ENCODE measurements around the gene OR11H6.
A peak's percentile ranks its signal among the peaks of the same experiment; 100 is the strongest.
"Not testable (repeated sequence)": the region's sequence is repeated elsewhere in the genome, so short reads cannot be mapped to it uniquely, and the experiment has no call there.

The OR11H6 gene, protein sequence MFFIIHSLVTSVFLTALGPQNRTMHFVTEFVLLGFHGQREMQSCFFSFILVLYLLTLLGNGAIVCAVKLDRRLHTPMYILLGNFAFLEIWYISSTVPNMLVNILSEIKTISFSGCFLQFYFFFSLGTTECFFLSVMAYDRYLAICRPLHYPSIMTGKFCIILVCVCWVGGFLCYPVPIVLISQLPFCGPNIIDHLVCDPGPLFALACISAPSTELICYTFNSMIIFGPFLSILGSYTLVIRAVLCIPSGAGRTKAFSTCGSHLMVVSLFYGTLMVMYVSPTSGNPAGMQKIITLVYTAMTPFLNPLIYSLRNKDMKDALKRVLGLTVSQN

GRCh38 chr14:20223410-20223809 lies at the start of gene OR11H6:
OR11H6 (plus strand) TSS chr14:20223710; CDS start chr14:20223710, 0 bp downstream.
- DNase-seq, result no peak

DNA sequence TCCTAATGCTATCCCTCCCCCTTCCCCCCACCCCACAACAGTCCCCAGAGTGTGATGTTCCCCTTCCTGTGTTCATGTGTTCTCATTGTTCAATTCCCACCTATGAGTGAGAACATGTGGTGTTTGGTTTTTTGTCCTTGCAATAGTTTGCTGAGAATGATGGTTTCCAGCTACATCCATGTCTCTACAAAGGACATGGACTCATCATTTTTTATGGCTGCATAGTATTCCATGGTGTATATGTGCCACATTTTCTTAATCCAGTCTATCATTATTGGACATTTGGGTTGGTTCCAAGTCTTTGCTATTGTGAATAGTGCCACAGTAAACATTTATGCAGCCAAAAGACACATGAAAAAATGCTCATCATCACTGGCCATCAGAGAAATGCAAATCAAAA lies 49.3 kb upstream of the OR11H6 start:
- DNase-seq, result not testable (repeated sequence)

DNA sequence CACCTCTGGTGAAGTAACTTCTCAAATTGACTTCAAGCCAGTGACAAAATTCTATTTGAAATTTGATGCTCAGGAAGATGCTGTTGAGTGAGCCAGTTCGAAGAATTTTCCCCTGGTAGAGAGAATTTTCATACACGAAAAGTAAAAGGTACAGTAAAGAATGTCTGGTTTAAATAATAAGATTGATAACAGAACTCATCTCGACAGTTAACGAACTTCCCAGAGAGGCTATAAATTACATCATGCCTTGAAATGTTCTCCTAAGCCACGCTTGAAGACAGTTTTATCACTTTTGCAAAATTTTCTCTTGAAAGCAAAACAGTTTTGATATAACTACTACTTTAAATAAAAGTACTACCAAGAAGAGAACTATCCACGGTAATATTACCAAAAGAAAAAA lies 47.2 kb upstream of the OR11H6 start:
- DNase-seq, result no peak

GRCh38 chr14:20177433-20177974 lies 46.0 kb upstream of the OR11H6 start:
- no peak for DNase-seq

GRCh38 chr14:20179218-20179617 lies 44.3 kb upstream of the OR11H6 start:
- DNase-seq, result peak; percentile 41

DNA sequence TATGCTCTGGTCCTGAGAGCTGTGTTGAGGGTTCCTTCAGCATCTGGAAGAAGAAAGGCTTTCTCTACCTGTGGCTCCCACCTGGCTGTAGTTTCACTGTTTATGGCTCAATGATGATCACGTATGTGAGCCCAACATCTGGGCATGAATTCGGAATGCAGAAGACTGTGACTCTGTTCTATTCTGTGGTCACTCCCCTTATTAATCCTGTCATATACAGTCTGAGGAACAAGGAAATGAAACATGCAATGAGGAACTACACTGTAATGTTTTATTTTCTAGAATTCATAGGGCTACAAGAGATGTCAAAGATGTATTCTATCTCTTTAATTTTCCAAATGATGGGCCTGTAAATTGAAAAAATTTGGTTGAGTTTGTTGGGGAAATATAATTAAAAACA lies 43.6 kb upstream of the OR11H6 start:
- peak; percentile 29 for DNase-seq

DNA sequence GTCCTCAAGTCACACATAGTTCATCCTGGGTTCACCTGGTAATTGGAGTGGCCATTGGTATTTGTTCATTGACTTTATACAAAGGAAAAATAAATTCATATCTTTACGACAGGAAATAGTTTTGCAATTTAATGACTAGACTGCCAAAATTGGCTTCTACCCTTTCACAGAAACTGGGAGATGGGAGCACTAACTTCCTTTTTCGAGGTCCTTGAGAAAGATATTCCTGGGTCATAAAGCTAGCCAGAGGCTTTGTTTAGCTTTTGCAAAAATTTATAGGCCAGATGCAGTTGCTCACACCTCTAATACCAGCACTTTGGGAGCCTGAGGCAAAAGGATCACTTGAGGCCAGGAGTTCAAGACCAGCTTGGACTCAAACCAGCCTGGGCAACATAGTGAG lies 43.0 kb upstream of the OR11H6 start:
- DNase-seq, result peak; percentile 34

DNA sequence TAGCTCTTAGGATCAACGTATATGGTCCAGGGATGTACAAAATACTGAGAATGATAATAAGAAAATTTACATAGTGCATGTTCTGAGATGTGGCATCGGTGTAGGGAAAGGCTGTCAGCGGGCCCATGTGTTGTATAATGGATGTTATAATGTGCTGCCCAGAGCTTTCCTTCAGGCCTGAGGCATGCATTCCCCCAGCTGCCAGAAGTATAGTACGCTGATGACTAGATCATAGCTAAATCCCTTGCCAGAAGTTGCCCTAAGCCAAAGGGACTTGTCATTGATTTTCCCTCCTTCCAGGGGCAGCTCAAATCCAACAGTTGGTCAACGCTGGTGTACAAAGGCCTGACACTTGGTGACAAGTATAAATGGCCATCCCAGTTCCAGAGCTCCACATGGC lies 39.3 kb upstream of the OR11H6 start:
- DNase-seq, result no peak

- DNase-seq, result no peak
Measured at GRCh38 chr14:20190596-20190995, 32.9 kb upstream of the OR11H6 start, which contains the start of gene OR11G2. OR11G2 (plus strand) TSS chr14:20190896; CDS start chr14:20197438, 6,542 bp downstream.

GRCh38 chr14:20191396-20191795 lies 32.1 kb upstream of the OR11H6 start:
- DNase-seq, result no peak

GRCh38 chr14:20194101-20194500 lies 29.4 kb upstream of the OR11H6 start:
- DNase-seq, result no peak

DNA sequence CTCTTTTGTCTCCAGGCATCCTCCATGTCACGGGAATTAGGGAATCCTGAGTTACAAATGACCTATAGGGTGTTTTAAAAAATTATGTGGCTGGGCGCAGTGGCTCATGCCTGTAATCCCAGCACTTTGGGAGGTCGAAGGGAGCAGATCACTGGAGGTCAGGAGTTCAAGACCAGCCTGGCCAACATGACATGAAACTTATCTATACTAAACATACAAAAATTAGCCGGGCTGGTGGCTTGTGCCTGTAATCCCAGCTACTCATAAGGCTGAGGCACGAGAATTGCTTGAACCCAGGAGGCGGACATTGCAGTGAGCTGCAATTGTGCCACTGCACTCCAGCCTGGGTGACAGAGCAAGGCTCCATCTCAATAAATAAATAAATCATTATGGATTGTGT lies 28.3 kb upstream of the OR11H6 start:
- DNase-seq, result not testable (repeated sequence)

GRCh38 chr14:20195911-20196310 lies 27.6 kb upstream of the OR11H6 start:
- DNase-seq, result no peak

DNA sequence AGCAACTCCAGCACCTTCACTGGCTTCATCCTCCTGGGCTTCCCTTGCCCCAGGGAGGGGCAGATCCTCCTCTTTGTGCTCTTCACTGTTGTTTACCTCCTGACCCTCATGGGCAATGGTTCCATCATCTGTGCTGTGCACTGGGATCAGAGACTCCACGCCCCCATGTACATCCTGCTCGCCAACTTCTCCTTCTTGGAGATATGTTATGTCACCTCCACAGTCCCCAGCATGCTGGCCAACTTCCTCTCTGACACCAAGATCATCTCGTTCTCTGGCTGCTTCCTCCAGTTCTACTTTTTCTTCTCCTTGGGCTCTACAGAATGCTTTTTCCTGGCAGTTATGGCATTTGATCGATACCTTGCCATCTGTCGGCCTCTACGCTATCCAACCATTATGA lies 26.1 kb upstream of the OR11H6 start:
- peak; percentile 21 for DNase-seq

DNA sequence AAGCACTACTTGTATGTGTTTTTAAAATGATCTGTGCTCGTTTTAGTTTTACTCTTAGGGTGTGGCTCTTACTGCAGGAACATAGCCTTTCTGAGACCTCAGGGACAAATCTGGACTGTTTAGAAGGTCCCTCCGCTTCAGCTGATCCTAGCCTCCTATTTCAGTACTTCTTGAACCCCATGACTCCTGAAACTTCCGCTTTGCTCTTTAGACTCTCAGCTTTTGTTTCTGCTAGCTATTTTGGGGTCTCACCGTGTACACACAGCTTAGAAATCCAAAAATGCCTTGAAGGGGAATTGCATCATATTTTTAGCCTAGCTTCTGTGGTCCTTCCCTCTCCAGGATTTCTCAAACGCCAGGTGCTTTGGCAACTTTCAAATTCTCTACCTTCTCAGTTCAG lies 24.5 kb upstream of the OR11H6 start:
- no peak for DNase-seq

DNA sequence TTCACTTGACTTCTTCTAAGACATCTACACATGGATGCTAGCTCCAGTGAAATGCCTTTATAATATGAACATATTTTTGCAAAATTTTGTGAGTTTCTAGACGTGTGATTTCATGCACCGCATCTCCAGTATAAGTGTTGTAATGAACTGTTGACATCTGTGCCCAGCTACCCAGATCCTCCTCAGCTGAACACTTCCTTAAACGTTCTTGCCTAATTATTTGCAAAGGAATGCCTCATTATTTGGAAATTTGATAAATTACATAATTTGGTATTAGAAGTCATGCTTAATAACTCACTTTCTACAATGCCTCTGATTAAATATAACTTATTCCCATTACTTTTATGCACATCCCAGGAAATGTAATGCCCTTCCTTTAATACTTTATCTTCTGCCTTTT lies 18.8 kb upstream of the OR11H6 start:
- peak; percentile 2 for DNase-seq

DNA sequence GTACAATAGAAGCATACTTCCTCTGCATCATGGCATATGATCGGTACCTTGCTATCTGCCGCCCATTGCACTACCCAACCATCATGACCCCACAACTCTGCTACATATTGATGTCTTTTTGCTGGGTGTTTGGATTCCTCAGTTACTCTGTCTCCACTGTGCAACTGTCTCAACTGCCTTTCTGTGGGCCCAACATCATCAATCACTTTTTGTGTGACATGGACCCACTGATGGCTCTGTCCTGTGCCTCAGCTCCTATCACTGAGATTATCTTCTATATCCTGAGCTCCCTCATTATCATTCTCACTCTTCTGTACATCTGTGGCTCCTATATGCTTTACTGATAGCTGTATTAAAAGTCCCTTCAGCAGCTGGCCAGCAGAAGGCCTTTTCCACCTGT lies 13.9 kb upstream of the OR11H6 start:
- no peak for DNase-seq

DNA sequence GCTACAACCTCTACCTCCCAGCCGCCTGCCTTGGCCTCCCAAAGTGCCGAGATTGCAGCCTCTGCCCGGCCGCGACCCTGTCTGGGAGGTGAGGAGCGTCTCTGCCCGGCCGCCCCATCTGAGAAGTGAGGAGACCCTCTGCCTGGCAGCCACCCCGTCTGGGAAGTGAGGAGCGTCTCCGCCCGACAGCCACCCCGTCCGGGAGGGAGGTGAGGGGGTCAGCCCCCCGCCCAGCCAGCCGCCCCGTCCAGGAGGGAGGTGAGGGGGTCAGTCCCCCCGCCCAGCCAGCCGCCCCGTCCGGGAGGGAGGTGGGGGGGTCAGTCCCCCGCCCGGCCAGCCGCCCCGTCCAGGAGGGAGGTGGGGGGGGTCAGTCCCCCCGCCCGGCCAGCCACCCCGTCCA lies 11.1 kb upstream of the OR11H6 start:
- not testable (repeated sequence) for DNase-seq

GRCh38 chr14:20215196-20215595 lies 8.3 kb upstream of the OR11H6 start:
- DNase-seq, result no peak

DNA sequence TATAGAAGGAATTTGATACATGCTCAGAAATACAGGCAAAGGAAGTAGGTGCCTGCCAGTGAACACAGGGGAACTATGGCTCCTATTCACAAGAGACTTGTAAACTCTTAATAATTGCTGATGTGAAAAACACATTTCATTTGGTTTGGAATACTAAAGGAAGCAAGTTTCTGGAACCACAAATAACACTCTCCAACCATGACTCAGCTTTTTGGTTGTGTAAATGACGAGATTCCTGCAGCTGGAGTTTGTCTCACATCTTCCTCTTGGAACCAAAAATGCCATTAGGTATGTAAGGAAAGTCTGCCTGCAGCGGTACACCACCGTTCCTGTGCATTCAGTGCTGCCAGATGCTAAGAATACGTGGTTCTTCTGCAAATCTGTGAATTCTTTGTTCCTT lies 4.5 kb upstream of the OR11H6 start:
- no peak for DNase-seq

GRCh38 chr14:20228681-20229080 lies 5.2 kb downstream of the OR11H6 start, which contains the start of gene OR11H7:
OR11H7 (plus strand) TSS chr14:20228981.
- no peak for DNase-seq

GRCh38 chr14:20235415-20235814 lies 11.9 kb downstream of the OR11H6 start:
- DNase-seq, result not testable (repeated sequence)

- DNase-seq, result peak; percentile 3
Measured at GRCh38 chr14:20247646-20248246, 24.2 kb downstream of the OR11H6 start.

DNA sequence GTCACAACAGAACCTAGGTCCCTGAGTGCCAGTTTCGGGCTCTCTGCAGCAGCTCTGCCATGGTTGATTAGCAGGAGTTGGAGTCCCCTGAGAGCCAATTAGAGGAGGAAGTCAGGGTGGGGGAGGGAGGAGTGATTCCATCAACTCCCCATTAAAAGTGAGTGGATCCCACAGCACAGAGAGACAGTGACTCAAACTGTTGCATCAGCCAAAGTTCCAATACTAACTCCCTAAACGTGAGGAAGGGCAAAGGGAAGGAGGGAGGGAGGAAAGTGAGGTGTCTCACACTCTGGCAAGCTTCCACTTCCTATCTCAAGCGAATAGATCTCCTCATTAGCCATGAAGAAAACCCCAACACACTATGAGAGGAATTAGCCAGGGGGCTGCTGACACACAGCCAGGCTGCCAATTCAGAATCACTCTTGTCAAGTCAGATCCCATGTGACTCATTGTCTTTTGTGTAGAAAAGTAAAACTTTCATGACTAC lies 39.2 kb downstream of the OR11H6 start:
- no peak for DNase-seq
